Activated CD4-positive, alpha-beta T cell treated with anti-CD3 and anti-CD28 coated beads for 1 hour (primary cell): ENCODE results near the gene F8.

Experiments used
- DNase-seq: peaks from one replicate; pipeline ENCODE4 v3.0.0-alpha.2; 2020

F8 gene

DNA sequence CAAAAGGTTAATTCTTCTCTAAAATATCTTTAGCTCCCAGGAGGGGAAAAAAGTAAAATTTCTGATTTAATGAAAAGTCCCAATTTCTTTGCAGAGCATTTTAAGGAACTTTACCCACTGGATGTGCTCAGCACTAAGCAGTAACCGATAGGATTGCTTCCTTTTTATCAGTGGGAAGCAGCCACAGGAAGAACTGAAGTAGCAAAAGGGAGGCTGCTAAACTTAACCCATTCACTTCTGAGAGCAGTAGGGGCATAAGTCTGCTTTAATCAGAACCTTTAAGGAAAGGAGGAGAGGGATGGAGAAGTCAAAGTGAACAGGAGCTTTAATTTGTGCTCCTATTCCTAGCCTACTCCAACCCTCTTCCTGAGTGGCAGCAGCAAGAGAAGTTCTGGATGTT is at the start of gene F8:
Gene F8 (minus strand): TSS at position 139 of the 400 bp plus-strand sequence. CDS start 171 bp downstream, outside the sequence.
- no peak for DNase-seq

DNA sequence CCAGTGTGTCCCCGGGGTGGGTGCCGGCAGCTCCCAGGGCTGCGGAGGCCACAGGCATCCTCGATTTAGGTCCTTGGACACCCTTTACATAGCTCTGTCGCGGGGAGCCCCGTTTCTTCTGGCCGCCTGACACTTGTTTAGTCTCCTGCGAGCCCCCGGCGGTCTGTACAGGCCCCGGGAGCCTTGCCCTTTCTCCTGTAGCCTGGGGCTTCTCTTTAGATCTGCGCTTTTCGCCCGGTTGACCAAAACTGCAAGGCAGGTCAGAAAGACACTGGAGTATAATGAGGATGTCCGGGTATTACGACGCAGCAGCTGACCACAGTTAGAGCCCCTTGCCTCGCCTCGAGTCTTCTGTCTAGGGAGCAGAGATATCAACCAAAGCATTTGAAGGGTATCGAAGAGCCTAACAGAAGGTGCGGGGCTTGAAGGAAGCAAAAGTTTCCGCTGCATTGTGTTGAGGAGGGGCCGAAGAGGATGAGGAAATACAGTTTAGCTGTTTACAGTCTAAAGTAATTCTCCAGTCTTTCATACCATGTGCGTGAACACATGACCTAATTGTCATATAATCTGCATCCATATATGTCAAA is 49.3 kb upstream of the F8 start:
- no peak for DNase-seq

DNA sequence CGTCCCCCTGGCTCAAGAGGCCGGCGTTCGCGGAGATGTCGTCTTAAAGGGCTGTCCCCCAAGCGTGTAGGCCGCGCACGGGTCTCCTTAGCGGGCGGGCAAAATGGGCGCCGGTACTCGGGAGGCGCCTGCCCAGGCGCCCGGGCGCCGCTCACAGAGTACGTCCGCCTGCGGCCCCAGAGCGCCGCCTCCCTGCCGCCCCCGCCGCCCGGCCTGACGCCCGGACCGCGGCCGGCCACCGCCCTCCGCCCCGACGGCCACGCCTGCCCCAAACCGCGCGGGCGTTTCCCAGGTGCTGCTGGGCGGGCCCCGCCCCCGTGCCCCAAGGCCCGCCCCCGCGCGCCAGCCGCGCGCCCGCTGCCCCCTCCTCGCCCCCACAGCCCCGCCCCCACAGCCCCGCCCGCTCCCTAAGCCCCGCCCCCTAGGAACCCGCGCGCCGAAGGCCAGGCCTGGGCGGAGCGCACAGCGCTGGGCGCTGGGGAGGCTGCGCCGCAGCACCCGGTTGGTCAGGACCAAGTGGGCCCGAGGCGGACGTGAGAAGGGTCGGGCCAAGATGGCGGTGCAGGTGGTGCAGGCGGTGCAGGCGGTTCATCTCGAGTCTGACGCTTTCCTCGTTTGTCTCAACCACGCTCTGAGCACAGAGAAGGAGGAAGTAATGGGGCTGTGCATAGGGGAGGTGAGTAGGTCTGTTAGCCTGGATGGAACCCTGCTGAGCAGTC is 48.6 kb upstream of the F8 start, which contains the start of the genes BRCC3, CMC4 and MTCP1:
Gene BRCC3 (plus strand): TSS at position 534 of the 719 bp plus-strand sequence. CDS start 20 bp downstream, at position 554.
Gene CMC4 (minus strand): TSS at position 162 of the 719 bp plus-strand sequence. CDS start 7,113 bp downstream, outside the sequence.
Gene MTCP1 (minus strand): TSS at position 162 of the 719 bp plus-strand sequence. CDS start 5,126 bp downstream, outside the sequence.
- DNase-seq, result peak; percentile 60

GRCh38 chrX:155070663-155070974 is 48.1 kb upstream of the F8 start:
- no peak for DNase-seq

GRCh38 chrX:155070038-155070437 is 47.5 kb upstream of the F8 start:
- no peak for DNase-seq

GRCh38 chrX:155069414-155069813 is 46.9 kb upstream of the F8 start:
- no peak for DNase-seq

DNA sequence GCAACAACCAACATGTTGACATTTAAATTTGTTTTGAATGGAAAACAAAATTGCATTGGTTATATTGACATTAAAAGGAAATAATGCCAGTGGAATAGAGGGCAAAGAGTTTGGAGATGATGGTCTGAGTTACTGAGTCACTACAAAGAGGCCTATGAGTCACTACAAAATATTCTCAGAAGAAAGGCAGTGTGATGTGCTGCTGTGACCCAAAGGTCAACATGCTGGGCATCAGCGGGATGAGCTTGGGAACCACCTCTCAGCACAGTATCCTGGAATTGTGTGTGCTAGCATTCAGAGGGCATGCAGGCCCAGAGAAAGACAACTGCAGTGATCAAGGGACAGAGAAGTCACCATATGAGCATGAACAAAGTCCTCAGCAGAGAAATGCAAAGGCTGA is 45.6 kb upstream of the F8 start:
- DNase-seq, result no peak

- DNase-seq, result no peak
These were observed 42.7 kb upstream of the F8 start for GRCh38 chrX:155065035-155065734.

GRCh38 chrX:155061760-155062159 is 39.2 kb upstream of the F8 start:
- no peak for DNase-seq

GRCh38 chrX:155056877-155057792 is 34.6 kb upstream of the F8 start:
- peak; percentile 27 for DNase-seq

DNA sequence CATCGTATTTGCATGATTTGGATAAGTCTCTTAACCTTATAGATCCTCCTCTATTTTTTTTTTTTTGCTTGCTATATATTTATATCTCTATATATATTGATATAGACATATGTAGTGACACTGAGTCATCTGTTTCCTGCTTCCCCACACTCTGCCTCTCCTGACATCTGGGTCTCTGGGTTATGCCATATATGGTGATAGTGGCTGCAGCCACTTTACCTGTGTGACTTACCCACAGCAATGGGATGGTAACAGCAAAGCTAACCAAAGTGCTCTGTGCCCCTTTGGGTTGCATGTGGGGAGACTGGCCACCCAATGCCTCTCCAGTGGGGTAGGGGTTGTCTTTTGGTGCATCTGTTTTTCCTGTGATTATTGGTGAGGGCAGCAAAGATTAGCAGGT is 33.9 kb upstream of the F8 start:
- no peak for DNase-seq

GRCh38 chrX:155055494-155055893 is 33.0 kb upstream of the F8 start:
- DNase-seq, result no peak

GRCh38 chrX:155054255-155054654 is 31.7 kb upstream of the F8 start:
- no peak for DNase-seq

DNA sequence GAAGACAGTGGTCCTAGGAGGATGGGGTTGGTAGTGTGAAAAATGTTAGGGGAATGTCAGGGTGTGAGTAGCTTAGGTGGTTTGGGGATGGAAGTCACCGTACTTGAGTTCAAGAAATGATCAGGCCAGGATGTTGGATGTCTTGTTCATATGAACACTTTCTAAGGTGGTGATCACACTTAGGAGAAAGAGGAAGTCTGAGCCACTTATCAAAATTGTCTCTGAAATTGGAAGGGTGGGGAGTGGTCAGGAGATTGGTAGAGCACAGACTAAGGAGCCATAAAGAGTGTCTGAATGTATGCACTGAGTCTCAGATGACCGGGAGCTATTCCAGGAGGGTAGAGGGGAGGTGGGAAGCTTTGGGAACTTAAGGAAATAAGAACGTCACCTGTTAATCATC is 31.1 kb upstream of the F8 start:
- DNase-seq, result no peak

DNA sequence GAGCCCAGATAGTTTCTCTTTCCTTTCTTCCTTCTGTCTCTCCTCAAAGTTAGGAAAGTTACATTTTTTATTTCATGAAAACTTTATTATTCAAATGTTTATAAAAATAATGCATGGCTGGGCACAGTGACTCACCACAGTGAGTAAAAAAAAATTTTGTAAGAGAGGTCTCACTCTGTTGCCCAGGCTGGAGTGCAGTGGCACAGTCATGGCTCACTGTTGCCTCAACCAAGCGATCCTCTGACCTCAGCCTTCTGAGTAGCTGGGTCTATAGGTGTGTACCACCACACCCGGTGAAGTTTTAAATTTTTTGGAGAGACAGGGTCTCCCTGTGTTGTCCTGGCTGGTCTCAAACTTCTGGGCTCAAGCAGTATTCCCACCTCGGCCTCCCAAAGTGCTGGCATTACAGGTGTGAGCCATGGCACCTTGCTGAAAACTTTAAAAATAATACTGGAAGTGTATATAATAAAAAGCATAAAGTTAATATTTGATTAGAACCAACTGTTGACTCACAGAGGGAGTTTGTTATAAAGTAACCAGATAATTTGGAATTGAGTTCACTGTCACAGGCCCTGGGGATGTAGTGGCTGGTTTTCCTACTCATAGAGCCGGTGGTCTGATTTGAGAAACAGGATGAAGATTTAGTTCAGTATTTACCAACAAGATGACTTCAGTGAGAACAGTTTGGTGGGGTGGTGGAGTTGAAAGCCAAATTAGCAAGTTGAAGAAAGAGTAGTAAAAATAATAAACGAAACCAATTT is 30.4 kb upstream of the F8 start:
- no peak for DNase-seq

- DNase-seq, result no peak
These were observed 26.6 kb upstream of the F8 start for GRCh38 chrX:155048977-155049619.

- DNase-seq, result no peak
These were observed 24.4 kb upstream of the F8 start for GRCh38 chrX:155046811-155047528.

GRCh38 chrX:155046129-155046810 is 23.7 kb upstream of the F8 start:
- DNase-seq, result no peak

DNA sequence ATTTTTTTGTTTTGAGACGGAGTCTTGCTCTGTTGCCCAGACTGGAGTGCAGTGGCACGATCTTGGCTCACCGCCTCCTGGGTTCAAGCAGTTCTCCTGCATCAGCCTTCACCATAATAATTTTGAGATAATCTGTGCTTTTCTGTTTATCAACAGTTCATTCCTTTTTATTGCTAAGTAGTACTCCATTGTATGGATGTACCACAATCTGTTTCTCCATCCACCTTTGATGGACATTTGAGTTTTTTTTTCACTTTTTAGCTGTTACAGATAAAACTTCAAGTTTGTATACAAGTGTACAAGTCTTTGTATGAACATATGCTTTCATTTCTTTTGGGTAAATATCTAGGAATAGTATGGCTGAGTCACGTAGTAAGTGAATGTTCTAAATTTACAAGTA is 13.2 kb upstream of the F8 start:
- no peak for DNase-seq

DNA sequence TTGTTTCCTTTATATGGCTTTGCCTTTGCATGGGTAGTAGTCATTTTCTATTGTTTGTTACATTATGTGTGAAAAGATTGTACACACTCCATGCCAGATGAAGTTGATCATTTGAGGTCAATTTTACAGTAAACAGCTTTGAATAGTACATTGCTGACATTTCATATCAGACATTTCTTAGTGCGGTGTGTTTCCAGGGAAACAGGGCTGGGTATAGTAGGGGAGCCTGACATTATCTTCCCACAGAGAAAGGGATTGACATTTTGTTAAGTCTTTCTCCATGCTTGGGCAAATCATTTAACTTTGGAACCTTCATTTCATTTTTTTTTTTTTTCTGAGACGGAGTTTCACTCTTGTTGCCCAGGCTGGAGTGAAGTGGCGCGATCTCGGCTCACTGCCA is 9.1 kb upstream of the F8 start:
- DNase-seq, result no peak
